A549 (cell line): ENCODE measurements around the gene OR1F1.

ENCODE experiments used
- CEBPB ChIP-seq, 2 experiments: fragments of >200 bp in 1 of 2; sonication (Bioruptor Twin) in 1 of 2; formaldehyde crosslinking in 1 of 2; IDR thresholded peaks; 2 replicates each; pipeline ENCODE4 v1.6.1; 2012 to 2016
- CHD2 ChIP-seq: fragments of 150-350 bp; IDR thresholded peaks from 2 replicates; pipeline ENCODE4 v1.6.1; 2014; ENCODE audit warnings: low read length; ENCODE audit not compliant: partially characterized antibody
- POLR2A ChIP-seq: IDR thresholded peaks from 2 replicates; pipeline ENCODE4 v1.6.1; 2012; ENCODE audit warnings: mild to moderate bottlenecking, low read length
- POLR2AphosphoS2 ChIP-seq: conservative IDR thresholded peaks from 2 replicates; pipeline ENCODE4 v1.6.1; 2012; ENCODE audit warnings: low read length, improper control_type of control experiment, inconsistent platforms
- RAD21 ChIP-seq, 2 experiments: fragments of >200 bp in 1 of 2; sonication (Bioruptor Twin) in 1 of 2; formaldehyde crosslinking in 1 of 2; IDR thresholded peaks in 1 of 2; conservative IDR thresholded peaks in 1 of 2; 2 replicates in 1 of 2; 3 replicates in 1 of 2; pipeline ENCODE4 v1.6.1; 2012 to 2018; ENCODE audit warnings: inconsistent platforms in 1 of 2
- RFX5 ChIP-seq: fragments of 450-650 bp; IDR thresholded peaks from 2 replicates; pipeline ENCODE4 v1.7.1; 2014; ENCODE audit warnings: antibody characterized with exemption, mild to moderate bottlenecking, moderate library complexity
- ZNF302 ChIP-seq: fragments of 250-450 bp; sonication (Bioruptor Pico); IDR thresholded peaks from 2 replicates; pipeline ENCODE4 v1.9.0; 2021; ENCODE audit warnings: inconsistent platforms, mild to moderate bottlenecking, moderate library complexity
- TF ChIP-seq, protein P1 (sequence below): fragments of >200 bp; sonication (Bioruptor Twin); formaldehyde crosslinking; IDR thresholded peaks from 3 replicates; pipeline ENCODE4 v1.5.1; 2016

DNA sequence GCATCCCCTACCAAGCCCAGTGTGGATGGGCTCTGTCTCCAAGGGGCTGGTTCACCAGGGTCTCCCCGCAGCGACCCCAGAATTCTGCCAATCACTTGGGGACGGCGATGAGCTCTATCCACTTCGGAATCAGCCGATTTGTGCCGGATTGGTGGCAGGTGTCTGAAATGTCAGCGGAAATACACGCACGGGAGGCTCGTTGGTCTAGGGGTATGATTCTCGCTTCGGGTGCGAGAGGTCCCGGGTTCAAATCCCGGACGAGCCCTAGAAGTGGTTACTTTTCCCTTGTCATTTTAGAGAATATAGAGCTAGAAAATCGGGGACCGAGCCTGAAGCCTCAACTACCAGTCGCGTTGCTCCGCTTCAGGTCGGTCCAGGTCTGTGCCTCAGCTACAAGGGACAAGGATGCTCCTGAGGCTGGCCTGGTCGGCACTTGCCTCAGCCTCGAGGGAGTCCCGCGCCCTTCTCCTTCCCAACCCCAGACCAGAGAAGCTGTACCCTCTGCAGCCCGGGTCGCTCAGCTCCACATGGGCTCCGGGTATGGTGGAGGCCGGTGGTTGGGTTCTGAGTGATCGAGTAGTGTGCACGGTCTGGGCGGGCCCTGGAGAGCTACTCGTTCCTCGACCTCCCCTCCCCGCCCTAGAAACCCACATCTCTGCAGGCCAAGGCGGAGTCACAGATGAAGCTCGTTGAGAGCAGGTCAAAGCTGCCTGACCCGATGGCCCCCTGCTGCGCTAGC lies 16.0 kb upstream of the OR1F1 start:
- TF ChIP-seq, protein P1, sequence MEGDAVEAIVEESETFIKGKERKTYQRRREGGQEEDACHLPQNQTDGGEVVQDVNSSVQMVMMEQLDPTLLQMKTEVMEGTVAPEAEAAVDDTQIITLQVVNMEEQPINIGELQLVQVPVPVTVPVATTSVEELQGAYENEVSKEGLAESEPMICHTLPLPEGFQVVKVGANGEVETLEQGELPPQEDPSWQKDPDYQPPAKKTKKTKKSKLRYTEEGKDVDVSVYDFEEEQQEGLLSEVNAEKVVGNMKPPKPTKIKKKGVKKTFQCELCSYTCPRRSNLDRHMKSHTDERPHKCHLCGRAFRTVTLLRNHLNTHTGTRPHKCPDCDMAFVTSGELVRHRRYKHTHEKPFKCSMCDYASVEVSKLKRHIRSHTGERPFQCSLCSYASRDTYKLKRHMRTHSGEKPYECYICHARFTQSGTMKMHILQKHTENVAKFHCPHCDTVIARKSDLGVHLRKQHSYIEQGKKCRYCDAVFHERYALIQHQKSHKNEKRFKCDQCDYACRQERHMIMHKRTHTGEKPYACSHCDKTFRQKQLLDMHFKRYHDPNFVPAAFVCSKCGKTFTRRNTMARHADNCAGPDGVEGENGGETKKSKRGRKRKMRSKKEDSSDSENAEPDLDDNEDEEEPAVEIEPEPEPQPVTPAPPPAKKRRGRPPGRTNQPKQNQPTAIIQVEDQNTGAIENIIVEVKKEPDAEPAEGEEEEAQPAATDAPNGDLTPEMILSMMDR: no peak
- no peak for TF ChIP-seq POLR2A
- TF ChIP-seq CHD2: no peak
- TF ChIP-seq RFX5: 0 out of 2 replicates have a peak, but pooled peaks have one; percentile 11
- no peak for TF ChIP-seq RAD21 (conservative IDR thresholded peaks at IDR 0.05 in 1 of 2, IDR thresholded peaks at IDR 0.05 in 1 of 2)
- no peak; a peak in 1 of 4 replicates for TF ChIP-seq CEBPB (IDR thresholded peaks at IDR 0.05)
- TF ChIP-seq ZNF302 (CRISPR knock-in tag): no peak
- no peak for TF ChIP-seq POLR2AphosphoS2
